ENCODE results near the gene HAT1.

DNA sequence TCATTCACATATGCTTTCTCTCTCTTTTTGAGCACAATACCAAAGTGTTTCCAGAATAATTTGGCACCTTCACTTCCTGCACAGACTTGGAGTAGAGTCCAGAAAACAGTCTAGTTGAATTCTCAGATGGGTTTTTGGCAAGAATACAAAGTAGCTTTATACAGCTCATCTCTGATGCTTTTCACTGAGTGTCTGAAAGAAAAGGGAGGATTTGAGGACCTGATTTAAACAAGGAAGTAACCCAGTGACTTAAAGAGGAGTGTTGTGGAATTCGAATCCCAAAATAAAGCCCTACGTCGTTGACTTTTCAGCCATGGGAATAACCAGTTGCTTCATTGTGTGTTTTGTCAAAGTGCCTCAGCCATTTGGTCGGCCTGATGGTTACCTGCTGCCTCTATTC, 109.3 kb downstream of the HAT1 start:
- no peak for TF ChIP-seq EZH2 (IDR thresholded peaks at IDR 0.05; ENCODE audit: borderline replicate concordance, low read depth, low read length, severe bottlenecking)
- TF ChIP-seq, protein P1, sequence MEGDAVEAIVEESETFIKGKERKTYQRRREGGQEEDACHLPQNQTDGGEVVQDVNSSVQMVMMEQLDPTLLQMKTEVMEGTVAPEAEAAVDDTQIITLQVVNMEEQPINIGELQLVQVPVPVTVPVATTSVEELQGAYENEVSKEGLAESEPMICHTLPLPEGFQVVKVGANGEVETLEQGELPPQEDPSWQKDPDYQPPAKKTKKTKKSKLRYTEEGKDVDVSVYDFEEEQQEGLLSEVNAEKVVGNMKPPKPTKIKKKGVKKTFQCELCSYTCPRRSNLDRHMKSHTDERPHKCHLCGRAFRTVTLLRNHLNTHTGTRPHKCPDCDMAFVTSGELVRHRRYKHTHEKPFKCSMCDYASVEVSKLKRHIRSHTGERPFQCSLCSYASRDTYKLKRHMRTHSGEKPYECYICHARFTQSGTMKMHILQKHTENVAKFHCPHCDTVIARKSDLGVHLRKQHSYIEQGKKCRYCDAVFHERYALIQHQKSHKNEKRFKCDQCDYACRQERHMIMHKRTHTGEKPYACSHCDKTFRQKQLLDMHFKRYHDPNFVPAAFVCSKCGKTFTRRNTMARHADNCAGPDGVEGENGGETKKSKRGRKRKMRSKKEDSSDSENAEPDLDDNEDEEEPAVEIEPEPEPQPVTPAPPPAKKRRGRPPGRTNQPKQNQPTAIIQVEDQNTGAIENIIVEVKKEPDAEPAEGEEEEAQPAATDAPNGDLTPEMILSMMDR (IDR thresholded peaks at IDR 0.05; ENCODE audit: borderline replicate concordance, extremely low read depth, low read length, poor library complexity, severe bottlenecking) = no peak
